T-helper 1 cell treated with Interleukin-12 subunit alpha and Interleukin-12 subunit beta and Interleukin-4 antibody, amounts not matched to agents 30 μg/mL and 1 μg/mL, for 36 hours (primary cell): ENCODE data around the gene PPARA.
"Not testable (repeated sequence)": the region's sequence is repeated elsewhere in the genome, so short reads cannot be mapped to it uniquely, and the experiment has no call there.

ENCODE experiments used
- H3K27ac Mint-ChIP-seq: one replicate; pipeline ENCODE4 v1.8.0; 2021; ENCODE audit warnings: mild to moderate bottlenecking, mixed read lengths
- H3K27me3 Mint-ChIP-seq: one replicate; pipeline ENCODE4 v1.8.0; 2021; ENCODE audit warnings: low read depth, mixed read lengths
- H3K36me3 Mint-ChIP-seq: one replicate; pipeline ENCODE4 v1.8.0; 2021; ENCODE audit warnings: low read depth, mixed read lengths
- H3K4me1 Mint-ChIP-seq: one replicate; pipeline ENCODE4 v1.8.0; 2021; ENCODE audit warnings: low read depth, mixed read lengths
- H3K4me3 Mint-ChIP-seq: one replicate; pipeline ENCODE4 v1.8.0; 2021; ENCODE audit warnings: mild to moderate bottlenecking, moderate library complexity, mixed read lengths
- H3K9me3 Mint-ChIP-seq: one replicate; pipeline ENCODE4 v1.8.0; 2021; ENCODE audit warnings: mixed read lengths

PPARA gene

DNA sequence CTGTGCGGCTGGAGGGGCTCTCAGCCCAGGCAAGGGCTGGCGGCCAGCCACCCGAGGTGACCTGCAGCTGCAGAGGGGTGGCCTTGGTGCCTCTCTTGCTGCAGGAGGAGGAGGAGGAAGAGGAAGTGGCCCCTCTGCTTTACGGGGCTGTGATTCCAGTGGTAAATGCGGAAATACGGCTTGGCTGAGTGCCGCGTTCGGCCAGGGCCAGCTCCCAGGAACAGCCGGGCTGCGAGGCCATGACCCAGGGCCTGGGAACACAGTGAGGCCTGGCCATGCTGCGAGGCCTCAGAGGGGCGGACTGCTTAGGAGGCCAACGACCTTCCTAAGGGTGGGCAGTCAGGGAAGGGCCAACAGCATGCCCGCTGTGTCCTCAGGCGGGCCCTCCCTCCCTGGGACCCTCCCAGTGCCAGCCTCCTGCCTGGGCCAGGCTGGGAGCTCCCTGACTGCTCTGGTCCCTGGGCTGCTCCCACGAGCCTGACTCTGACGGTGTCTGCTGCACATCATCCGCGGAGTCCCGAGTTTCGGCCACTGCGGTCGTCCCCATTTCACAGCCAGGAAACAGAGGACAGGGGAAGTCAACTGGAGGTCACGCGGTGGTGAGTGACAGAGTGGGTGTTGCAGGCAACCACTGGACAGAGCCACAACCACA, 20.8 kb upstream of the PPARA start:
- Mint-ChIP-seq H3K27ac (no peak overlapping the region), H3K4me1 (no peaks in the 10 kb centered on the region), H3K27me3 (no peaks in the 10 kb centered on the region), H3K36me3 (no peaks in the 10 kb centered on the region), H3K4me3 (no peak overlapping the region), H3K9me3 (no peaks in the 10 kb centered on the region)

- Mint-ChIP-seq H3K4me1 (no peaks in the 10 kb centered on the region), H3K9me3 (no peaks in the 10 kb centered on the region), H3K36me3 (no peaks in the 10 kb centered on the region), H3K27me3 (no peaks in the 10 kb centered on the region), H3K27ac (no peak overlapping the region), H3K4me3 (no peak overlapping the region)
Measured at GRCh38 chr22:46131151-46131587, 19.2 kb upstream of the PPARA start.

DNA sequence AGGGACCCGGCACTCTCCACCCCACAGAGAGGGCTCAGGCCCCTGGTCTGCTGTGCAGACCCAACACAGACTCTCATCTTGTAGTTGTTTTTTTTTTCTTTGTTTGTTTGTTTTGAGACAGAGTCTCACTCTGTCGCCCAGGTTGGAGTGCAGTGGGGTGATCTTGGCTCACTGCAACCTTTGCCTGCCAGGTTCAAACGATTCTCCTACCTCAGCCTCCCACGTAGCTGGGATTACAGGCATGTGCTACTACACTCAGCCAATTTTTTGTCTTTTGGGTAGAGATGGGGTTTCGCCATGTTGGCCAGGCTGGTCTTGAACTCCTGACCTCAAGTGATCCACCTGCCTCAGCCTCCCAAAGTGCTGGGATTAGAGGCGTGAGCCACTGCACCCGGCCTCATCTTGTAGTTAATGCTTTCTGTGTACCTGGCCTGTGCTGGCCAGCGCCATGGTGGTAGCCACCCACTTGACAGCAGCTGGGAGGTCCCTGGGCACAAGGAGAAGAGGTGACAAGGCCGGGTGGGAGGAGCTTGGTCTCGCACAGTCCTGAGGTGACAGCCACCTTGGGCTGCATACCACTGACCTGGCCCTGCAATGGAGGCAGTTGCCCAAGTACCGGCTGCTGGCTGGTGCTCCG, 18.0 kb upstream of the PPARA start:
- H3K27me3 Mint-ChIP-seq, H3K9me3 Mint-ChIP-seq, H3K27ac Mint-ChIP-seq, H3K4me3 Mint-ChIP-seq, H3K4me1 Mint-ChIP-seq, H3K36me3 Mint-ChIP-seq: not testable (repeated sequence)

DNA sequence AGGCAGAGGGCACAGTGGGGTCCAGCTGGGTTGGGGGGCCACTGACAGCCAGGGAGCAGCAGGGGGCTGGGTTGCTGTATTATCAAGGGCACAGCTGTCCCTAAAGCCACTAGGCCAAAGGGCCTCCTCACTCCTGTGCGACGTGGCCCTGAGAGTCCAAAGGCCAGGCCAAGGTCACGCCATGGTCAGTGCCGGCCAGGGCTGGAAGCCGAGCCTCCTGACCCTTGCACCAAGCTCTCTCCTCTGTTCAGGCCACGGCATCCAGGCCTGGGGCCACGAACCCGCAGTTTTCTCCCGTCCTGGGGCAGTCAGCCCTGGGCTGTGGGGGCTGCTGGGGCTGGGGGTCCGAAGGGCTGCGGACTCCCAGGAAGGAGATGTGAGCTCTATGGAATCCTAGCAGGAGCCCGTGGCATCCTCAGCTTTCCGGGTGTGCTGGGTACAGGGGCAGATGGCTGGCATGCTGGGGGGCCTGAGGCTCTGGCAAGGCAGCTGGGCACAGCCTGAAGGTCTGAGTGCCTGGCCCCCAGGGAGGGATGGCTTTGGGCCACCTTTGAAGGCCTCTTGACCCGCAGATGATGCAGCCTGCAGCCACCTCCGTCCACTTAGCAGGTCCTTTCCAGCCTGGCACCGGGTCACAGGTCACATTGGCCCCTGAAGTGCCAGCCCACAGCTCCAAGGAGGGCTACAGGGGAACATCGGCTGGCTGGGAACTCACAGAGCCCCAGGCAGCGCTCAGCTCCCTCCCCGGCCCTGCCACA, 17.3 kb upstream of the PPARA start:
- Mint-ChIP-seq H3K4me1 (no peaks in the 10 kb centered on the region), H3K27ac (no peak overlapping the region), H3K27me3 (peaks cover under 1% of the 10 kb centered on the region), H3K9me3 (no peaks in the 10 kb centered on the region), H3K36me3 (no peaks in the 10 kb centered on the region), H3K4me3 (no peak overlapping the region)

DNA sequence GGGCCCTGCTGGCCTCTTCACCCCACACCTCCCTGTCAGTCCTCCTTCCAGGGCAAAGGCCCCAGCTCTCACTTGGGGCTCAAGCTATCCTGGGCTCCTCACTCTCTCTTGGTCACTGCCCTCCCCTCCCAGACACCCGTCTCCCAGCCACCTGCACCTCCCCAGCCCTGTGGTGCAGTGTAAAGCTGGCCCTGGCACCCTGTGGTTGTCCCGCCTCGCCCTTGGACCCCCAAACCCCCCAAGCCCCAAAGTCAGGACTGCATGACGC, 16.8 kb upstream of the PPARA start:
- peaks cover 3% of the 10 kb centered on the region for H3K27me3 Mint-ChIP-seq
- H3K4me1 Mint-ChIP-seq: no peaks in the 10 kb centered on the region
- no peaks in the 10 kb centered on the region for H3K36me3 Mint-ChIP-seq
- H3K9me3 Mint-ChIP-seq: no peaks in the 10 kb centered on the region
- H3K27ac Mint-ChIP-seq: no peak overlapping the region
- H3K4me3 Mint-ChIP-seq: no peak overlapping the region

- Mint-ChIP-seq H3K27ac (no peak overlapping the region), H3K36me3 (no peaks in the 10 kb centered on the region), H3K4me1 (no peaks in the 10 kb centered on the region), H3K4me3 (no peak overlapping the region), H3K9me3 (no peaks in the 10 kb centered on the region), H3K27me3 (peaks cover 3% of the 10 kb centered on the region)
Measured at GRCh38 chr22:46134111-46134705, 16.1 kb upstream of the PPARA start.

DNA sequence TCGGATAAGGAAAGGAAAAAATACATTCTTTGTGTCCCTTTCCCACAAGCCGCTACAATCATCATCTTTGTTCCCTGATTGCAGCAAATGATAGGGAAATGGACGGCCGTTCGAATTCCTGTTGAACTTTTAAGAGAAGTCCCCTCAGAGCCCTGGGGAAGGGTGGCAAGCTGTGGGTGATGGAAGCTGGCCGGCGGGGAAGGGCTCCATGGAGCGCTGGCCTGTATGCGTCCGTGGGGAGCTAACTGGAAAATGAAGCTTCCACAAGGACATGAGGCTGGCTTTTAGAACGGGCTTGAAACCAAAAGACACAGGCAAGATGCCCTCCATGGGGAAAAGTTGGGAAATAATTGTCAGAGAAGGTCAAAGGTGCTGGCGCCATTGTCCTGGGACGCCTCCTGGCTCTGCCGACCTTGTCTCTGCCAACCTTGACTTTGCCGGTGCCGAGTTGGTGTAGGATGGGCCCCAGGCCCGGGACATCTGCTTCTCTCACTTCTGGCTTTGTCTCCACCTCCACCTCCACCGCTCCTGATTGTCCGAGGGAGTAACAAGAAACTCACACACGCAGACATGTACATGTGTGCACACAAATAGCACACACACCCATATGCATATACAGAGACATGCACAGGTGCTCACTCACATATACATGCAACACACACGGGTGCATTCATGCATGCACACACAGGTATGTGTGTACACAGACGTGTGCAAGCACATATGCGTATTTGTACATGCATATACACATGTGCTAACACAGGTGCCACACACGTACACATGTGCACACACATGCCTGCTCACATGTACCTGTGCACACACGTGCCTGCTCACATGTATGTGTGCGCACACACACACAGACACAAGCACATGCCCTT, 14.5 kb upstream of the PPARA start:
- no peaks in the 10 kb centered on the region for H3K36me3 Mint-ChIP-seq
- peaks cover 3% of the 10 kb centered on the region for H3K27me3 Mint-ChIP-seq
- H3K27ac Mint-ChIP-seq: no peak overlapping the region
- H3K4me1 Mint-ChIP-seq: no peaks in the 10 kb centered on the region
- H3K9me3 Mint-ChIP-seq: no peaks in the 10 kb centered on the region
- no peak overlapping the region for H3K4me3 Mint-ChIP-seq

DNA sequence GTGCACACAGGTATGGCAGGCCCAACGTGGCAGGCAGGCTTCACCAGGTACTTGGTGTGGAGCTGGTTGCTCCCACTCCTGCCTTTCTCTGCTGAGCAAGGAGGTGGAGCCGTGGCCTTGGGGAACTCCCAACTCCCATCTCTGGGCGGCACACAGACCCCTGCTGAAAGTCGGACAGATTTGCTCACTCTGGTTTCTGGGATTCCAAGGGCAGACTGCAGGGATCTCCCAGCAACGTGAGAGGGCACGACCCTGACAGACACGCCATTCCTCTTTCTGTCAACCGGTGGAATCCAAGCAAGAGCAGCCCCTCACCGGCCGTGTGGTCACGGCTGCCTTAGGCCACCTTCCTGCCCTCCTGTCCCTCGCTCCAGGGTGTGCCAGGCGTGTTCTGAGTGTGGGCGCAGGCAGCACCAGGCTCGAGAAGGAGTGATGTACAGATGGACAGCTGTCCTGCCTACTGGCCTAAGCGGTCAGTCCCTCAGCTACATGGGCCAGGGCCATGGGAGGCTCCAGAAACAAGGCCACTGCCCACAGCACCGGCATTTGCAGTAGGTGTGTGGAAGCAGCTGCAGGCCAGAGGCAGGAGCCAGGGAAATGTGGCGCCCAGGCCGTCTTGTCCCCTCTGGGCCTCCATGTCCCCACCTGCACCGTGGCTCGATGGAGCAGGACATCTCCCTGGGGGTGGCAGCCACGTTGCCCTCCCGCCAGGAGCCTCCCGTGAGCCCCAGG, 13.7 kb upstream of the PPARA start:
- Mint-ChIP-seq H3K9me3 (no peaks in the 10 kb centered on the region), H3K36me3 (no peaks in the 10 kb centered on the region), H3K4me1 (no peaks in the 10 kb centered on the region), H3K27me3 (peaks cover 3% of the 10 kb centered on the region), H3K27ac (no peak overlapping the region), H3K4me3 (no peak overlapping the region)

- Mint-ChIP-seq H3K36me3 (no peaks in the 10 kb centered on the region), H3K27me3 (peaks cover 3% of the 10 kb centered on the region), H3K4me1 (no peaks in the 10 kb centered on the region), H3K9me3 (no peaks in the 10 kb centered on the region), H3K27ac (no peak overlapping the region), H3K4me3 (no peak overlapping the region)
Measured at GRCh38 chr22:46137218-46137766, 13.0 kb upstream of the PPARA start.

DNA sequence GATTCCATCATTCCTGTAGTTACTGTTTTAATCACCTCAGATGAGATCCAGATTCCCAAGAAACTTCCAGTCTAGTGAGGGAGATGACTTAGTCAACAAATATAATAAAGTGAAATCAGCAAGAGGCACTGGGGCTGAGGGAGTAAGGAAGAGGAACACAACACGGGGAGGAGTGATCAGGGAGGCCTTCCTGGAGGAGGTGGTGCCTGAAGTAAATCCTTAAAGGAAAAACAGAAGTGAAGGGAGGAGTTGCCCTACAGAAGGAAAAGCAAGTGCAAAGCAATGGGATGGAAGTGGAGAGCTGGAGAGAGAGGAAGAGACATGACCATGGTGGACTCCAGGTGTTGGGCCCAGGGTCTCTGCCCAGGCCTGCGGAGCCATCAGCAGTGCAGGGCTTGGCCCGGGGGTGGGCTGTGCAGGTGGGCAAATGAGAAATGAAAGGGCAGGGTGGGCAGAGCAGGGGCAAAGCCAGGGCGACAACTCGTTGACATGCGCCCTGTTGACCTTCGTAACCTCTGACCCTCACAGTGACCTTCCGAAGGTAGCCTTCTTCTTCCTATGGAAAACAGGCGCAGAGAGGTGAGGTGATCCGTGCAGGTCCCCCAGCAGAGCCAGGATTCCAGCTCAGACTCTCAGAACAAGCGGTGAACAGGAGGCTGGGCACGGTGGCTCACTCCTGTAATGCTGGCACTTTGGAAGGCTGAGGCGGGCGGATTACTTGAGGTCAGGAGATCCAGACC, 12.1 kb upstream of the PPARA start:
- Mint-ChIP-seq H3K9me3 (no peaks in the 10 kb centered on the region), H3K27me3 (peaks cover 6% of the 10 kb centered on the region), H3K4me1 (no peaks in the 10 kb centered on the region), H3K4me3 (no peak overlapping the region), H3K27ac (no peak overlapping the region), H3K36me3 (no peaks in the 10 kb centered on the region)

DNA sequence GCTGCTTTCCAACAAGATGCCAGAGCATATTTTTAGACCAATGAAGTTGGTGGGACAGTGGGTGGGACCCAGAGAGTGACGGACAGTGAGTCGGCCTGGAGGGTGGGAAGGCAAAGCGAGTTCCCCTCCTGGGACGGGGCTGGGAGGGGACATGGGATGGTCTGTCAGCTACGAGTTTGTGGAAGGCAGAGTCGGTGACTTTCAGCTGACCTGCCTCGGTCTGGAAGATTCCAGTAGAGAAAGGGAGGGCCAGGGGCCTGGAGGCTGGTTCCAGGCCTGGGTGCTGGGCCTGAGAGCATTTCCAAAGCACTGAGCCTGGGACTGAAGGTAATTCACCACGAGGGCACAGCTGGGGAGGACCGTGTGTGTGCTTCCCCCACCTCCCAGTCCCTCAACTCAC, 10.9 kb upstream of the PPARA start:
- H3K27ac Mint-ChIP-seq, H3K9me3 Mint-ChIP-seq, H3K4me1 Mint-ChIP-seq, H3K4me3 Mint-ChIP-seq, H3K36me3 Mint-ChIP-seq: not testable (repeated sequence)
- H3K27me3 Mint-ChIP-seq: peaks cover 11% of the 10 kb centered on the region

DNA sequence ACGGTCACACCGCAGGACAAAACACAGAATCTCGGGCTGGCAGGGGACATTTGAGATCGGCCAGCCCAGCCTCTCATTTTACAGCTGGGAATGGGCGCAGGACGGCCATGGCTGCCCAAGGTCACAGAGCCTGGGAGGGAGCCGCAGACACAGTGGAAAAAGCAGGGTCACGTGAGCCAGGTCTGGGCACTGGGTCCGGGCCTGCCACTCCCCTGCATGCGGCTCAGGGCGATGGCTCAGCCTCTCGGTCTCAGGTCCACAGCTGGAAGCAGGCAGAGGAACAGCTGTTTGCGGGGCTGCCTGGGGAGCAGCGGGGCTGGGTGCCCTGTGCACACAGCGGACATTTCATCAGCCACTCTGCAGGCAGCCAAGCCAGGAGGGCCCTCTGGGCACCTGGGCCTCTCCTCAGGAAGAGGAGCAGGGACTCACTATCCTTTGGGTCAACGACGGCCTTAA, 10.4 kb upstream of the PPARA start:
- Mint-ChIP-seq H3K27ac (no peak overlapping the region), H3K36me3 (no peaks in the 10 kb centered on the region), H3K4me1 (no peaks in the 10 kb centered on the region), H3K9me3 (no peaks in the 10 kb centered on the region), H3K4me3 (no peak overlapping the region), H3K27me3 (peaks cover 12% of the 10 kb centered on the region)
